Gastroesophageal sphincter (tissue), 4 donors: Measurements from ENCODE around the gene USP4. TPM values are rescaled to one million over a fixed set of nuclear protein-coding genes. Genes with fewer than 3 reads are reported as not detected.
"Not testable (repeated sequence)": the region's sequence is repeated elsewhere in the genome, so short reads cannot be mapped to it uniquely, and the experiment has no call there.

Experiments
- ATAC-seq: fragments of 150-250 bp; one replicate; pipeline ENCODE4 v1.9.1; 2016; ENCODE audit warnings: mild to moderate bottlenecking, moderate library complexity
- H3K27ac ChIP-seq, 4 donors: fragments of 200-600 bp; sonication (generic) in 3 of 4; 1 replicate in 3 of 4; 2 replicates in 1 of 4; pipeline ENCODE4 v1.5.1; 2016 to 2019
- H3K27me3 ChIP-seq: fragments of 200-600 bp; sonication (generic); one replicate; pipeline ENCODE4 v1.5.1; 2019
- H3K36me3 ChIP-seq, 2 donors: fragments of 200-600 bp; sonication (generic); one replicate each; pipeline ENCODE4 v1.5.1; 2019; ENCODE audit warnings: control low read depth in 1 of 2
- H3K4me1 ChIP-seq, 3 donors: fragments of 200-600 bp; sonication (generic); 1 replicate in 2 of 3; 2 replicates in 1 of 3; pipeline ENCODE4 v1.5.1; 2016 to 2019; ENCODE audit warnings: control low read depth in 2 of 3
- H3K4me3 ChIP-seq, 2 donors: fragments of 200-600 bp; sonication (generic); one replicate each; pipeline ENCODE4 v1.5.1; 2019; ENCODE audit warnings: mild to moderate bottlenecking in 1 of 2, moderate library complexity in 1 of 2
- H3K9me3 ChIP-seq, 3 donors: fragments of 200-600 bp; sonication (generic); one replicate each; pipeline ENCODE4 v1.5.1; 2017 to 2019; ENCODE audit warnings: control low read depth in 2 of 3
- EP300 ChIP-seq: sonication (generic); formaldehyde crosslinking; IDR thresholded peaks from one replicate; pipeline ENCODE4 v1.6.1; 2017; ENCODE audit warnings: antibody characterized with exemption, mild to moderate bottlenecking
- POLR2A ChIP-seq, 2 donors: fragments of 450-650 bp; IDR thresholded peaks; one replicate each; pipeline ENCODE4 v1.6.1; 2017; ENCODE audit warnings: antibody characterized with exemption in 2 of 2, mild to moderate bottlenecking in 2 of 2, moderate library complexity in 1 of 2
- POLR2AphosphoS5 ChIP-seq: sonication (generic); formaldehyde crosslinking; IDR thresholded peaks from one replicate; pipeline ENCODE4 v1.6.1; 2017; ENCODE audit warnings: antibody characterized with exemption
- WGBS, 2 donors: methylation state at CpG; one replicate each; pipeline ENCODE4 v1.1.5; 2018; ENCODE audit warnings: low coverage in 1 of 2; 5-methylcytosine and 5-hydroxymethylcytosine counted together
- total RNA-seq, 4 donors: library from RNA; depleted of rRNA; stranded (reverse); fragments of >200 nt; gene quantifications; one replicate each; pipeline ENCODE4 v1.1.0, GENCODE V29; 2016
- TF ChIP-seq, protein P1 (sequence below), 4 experiments: fragments of 200-600 bp in 2 of 4; fragments of 450-650 bp in 2 of 4; sonication (generic) in 1 of 4; IDR thresholded peaks; one replicate each; pipeline ENCODE4 v1.5.1; 2017 to 2019; ENCODE audit warnings: antibody characterized with exemption in 4 of 4, mild to moderate bottlenecking in 2 of 4, moderate library complexity in 2 of 4

USP4 gene
- total RNA-seq, 4 donors from 2014 or later: 15.8 to 36.9 (median 29.8) TPM

DNA sequence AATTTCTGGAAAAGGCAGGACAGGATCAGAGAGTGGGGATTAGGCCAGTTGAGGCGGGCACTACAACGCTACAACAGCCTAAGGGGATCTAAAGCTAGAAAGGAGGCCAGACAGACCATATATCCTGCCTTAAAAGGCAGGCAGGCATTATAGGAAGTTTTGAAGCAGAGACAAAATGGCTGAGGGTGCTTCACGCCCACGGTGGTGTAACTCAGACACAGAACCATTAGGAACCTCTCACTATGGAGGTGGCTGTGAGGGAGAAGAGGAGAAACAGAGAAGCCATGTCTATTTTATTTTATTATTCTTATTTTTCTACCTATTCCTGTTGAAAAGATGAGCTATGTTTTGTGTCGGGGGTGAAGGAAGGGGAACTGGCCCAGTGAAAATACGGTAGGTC, 2.1 kb upstream of the USP4 start:
- ATAC-seq: no peak
- WGBS, 2 donors: 73 to 86% methylated on average over 2 to 6 of the region's 6 CpGs
- Histone ChIP-seq H3K27me3 (no peaks in the 10 kb centered on the region), H3K4me3 (no peak overlapping the region), H3K9me3 (no peaks in the 10 kb centered on the region), H3K27ac (peak overlapping the region in 3 of 4 donors; percentile 32 to 94 (median 92)), H3K36me3 (peaks cover 0 to under 1% of the 10 kb centered on the region in 2 donors), H3K4me1 (peaks cover 0 to 44% (median 10%) of the 10 kb centered on the region in 3 donors)
- no peak for TF ChIP-seq POLR2A (IDR thresholded peaks at IDR 0.05)
- no peak for TF ChIP-seq EP300
- TF ChIP-seq, protein P1, sequence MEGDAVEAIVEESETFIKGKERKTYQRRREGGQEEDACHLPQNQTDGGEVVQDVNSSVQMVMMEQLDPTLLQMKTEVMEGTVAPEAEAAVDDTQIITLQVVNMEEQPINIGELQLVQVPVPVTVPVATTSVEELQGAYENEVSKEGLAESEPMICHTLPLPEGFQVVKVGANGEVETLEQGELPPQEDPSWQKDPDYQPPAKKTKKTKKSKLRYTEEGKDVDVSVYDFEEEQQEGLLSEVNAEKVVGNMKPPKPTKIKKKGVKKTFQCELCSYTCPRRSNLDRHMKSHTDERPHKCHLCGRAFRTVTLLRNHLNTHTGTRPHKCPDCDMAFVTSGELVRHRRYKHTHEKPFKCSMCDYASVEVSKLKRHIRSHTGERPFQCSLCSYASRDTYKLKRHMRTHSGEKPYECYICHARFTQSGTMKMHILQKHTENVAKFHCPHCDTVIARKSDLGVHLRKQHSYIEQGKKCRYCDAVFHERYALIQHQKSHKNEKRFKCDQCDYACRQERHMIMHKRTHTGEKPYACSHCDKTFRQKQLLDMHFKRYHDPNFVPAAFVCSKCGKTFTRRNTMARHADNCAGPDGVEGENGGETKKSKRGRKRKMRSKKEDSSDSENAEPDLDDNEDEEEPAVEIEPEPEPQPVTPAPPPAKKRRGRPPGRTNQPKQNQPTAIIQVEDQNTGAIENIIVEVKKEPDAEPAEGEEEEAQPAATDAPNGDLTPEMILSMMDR (IDR thresholded peaks at IDR 0.05): no peak
- TF ChIP-seq POLR2AphosphoS5: no peak

GRCh38 chr3:49339581-49339940, 292 bp downstream of the USP4 start:
- 0 to 9% methylated on average over 3 to 4 of the region's 17 CpGs for WGBS, 2 donors
- Histone ChIP-seq H3K27ac (peak overlapping the region; percentile 27 to 98 (median 93)), H3K4me3 (peak overlapping the region; percentile 64 to 87), H3K4me1 (peaks cover 0 to 60% (median 10%) of the 10 kb centered on the region in 3 donors), H3K36me3 (peaks cover 0 to 23% of the 10 kb centered on the region in 2 donors), H3K27me3 (no peaks in the 10 kb centered on the region), H3K9me3 (no peaks in the 10 kb centered on the region)
- ATAC-seq: peak; percentile 11
- TF ChIP-seq EP300 (no peak), POLR2A (IDR thresholded peaks at IDR 0.05) (no peak), POLR2AphosphoS5 (no peak)
- TF ChIP-seq, protein P1 (IDR thresholded peaks at IDR 0.05): no peak

DNA sequence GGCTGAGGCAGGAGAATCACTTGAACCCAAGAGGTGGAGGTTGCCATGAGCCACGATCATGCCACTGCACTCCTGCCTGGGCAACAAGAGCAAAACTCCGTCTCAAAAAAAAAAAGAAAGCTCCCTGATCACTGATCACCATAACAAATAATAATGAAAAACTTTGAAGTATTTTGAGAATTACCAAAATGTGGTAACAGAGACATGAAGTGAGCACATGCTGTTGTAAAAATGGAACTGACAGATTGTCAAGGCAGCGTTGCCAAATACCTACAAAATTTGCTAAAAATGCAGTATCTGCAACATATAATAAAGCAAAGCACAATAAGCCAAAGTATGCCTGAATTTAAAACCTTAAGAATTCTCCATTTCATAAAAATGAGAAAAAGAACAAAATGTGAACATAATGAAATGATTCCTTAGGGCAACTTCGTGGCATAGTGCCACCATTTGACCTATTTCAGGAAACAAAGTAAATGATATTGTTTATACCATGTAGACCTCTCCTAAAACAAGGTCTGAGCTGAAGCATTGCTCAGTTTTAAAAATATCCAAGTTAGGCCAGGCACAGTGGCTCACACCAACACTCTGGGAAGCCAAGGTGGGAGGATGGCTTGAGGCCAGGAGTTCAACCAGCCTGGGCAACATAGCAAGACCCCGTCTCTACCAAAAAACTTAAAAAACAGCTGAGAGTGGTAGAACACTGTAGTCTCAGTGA, 5.8 kb downstream of the USP4 start:
- 56 to 67% methylated on average over 2 to 4 of the region's 5 CpGs for WGBS, 2 donors
- H3K27me3 ChIP-seq: no peaks in the 10 kb centered on the region
- no peak for ATAC-seq
- H3K4me1 ChIP-seq: peaks cover 0 to 71% (median 11%) of the 10 kb centered on the region in 3 donors
- no peak overlapping the region for H3K4me3 ChIP-seq
- TF ChIP-seq POLR2A (IDR thresholded peaks at IDR 0.05) (no peak), POLR2AphosphoS5 (no peak), EP300 (no peak)
- H3K9me3 ChIP-seq: no peaks in the 10 kb centered on the region
- H3K36me3 ChIP-seq: peaks cover 0 to 77% of the 10 kb centered on the region in 2 donors
- H3K27ac ChIP-seq: peak overlapping the region; percentile 36 to 81 (median 69)

GRCh38 chr3:49333091-49333490, 6.8 kb downstream of the USP4 start:
- no peaks in the 10 kb centered on the region for H3K27me3 ChIP-seq
- peaks cover 0 to 62% (median 8%) of the 10 kb centered on the region in 3 donors for H3K4me1 ChIP-seq
- H3K9me3 ChIP-seq: no peaks in the 10 kb centered on the region
- H3K27ac ChIP-seq: peak overlapping the region; percentile 36 to 81 (median 69)
- peak; percentile 53 for ATAC-seq
- WGBS, 2 donors: 49 to 65% methylated on average over 3 of the region's 3 CpGs
- H3K36me3 ChIP-seq: peaks cover 0 to 87% of the 10 kb centered on the region in 2 donors
- H3K4me3 ChIP-seq: no peak overlapping the region
- TF ChIP-seq POLR2AphosphoS5 (no peak), POLR2A (IDR thresholded peaks at IDR 0.05) (no peak), EP300 (no peak)
- TF ChIP-seq, protein P1 (IDR thresholded peaks at IDR 0.05): no peak

GRCh38 chr3:49329186-49329585, 10.7 kb downstream of the USP4 start:
- Histone ChIP-seq H3K4me3 (no peak overlapping the region), H3K4me1 (peaks cover 0 to 27% (median 7%) of the 10 kb centered on the region in 3 donors), H3K27ac (no peak overlapping the region), H3K9me3 (no peaks in the 10 kb centered on the region), H3K27me3 (no peaks in the 10 kb centered on the region), H3K36me3 (peaks cover 4 to 99% of the 10 kb centered on the region in 2 donors)
- TF ChIP-seq EP300 (no peak), POLR2A (IDR thresholded peaks at IDR 0.05) (no peak), POLR2AphosphoS5 (no peak)
- TF ChIP-seq, protein P1 (IDR thresholded peaks at IDR 0.05): no peak
- WGBS, 2 donors: 79 to 82% methylated on average over 2 to 4 of the region's 4 CpGs
- ATAC-seq: no peak

DNA sequence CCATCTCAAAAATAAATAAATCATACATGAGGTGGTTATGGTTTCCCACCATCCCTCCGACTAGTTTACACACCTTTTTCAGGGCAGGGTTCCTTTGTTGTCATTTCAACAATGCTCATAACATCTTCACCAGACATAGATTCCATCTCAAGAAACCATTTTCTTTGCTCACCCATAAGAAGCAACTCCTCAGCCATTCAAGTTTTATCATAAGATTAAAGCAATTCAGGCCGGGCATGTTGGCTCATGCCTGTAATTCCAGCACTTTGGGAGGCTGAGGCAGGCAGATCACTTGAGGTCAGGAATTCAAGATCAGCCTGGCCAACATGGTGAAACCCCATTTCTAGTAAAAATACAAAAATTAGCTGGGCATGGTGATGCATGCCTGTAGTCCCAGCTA, 11.5 kb downstream of the USP4 start:
- 80 to 100% methylated on average over 1 of the region's 2 CpGs for WGBS, 2 donors
- ATAC-seq, H3K27me3 ChIP-seq, H3K9me3 ChIP-seq, H3K4me3 ChIP-seq, H3K27ac ChIP-seq: not testable (repeated sequence)
- H3K4me1 ChIP-seq: peaks cover 0 to 19% (median under 1%) of the 10 kb centered on the region in 3 donors
- peaks cover 4 to 99% of the 10 kb centered on the region in 2 donors for H3K36me3 ChIP-seq
